K562 (cell line): ENCODE measurements around the gene NIN. TPM values are rescaled to one million over a fixed set of nuclear protein-coding genes. Genes with fewer than 3 reads are reported as not detected.

Experiments used
- ATAC-seq: fragments of 200-7000 bp; cut with Tn5 transposase; 3 replicates; pipeline ENCODE4 v1.9.1; 2020; ENCODE audit warnings: moderate library complexity
- BruUV-seq: library from RNA; stranded (reverse); fragments of 400-500 nt; replicated peaks from 2 replicates; lab custom pipeline; 2021; lab: Mats Ljungman, UMichigan
- CTCF ChIA-PET: fragments of 300-600 bp; formaldehyde crosslinking; extraction: SDS; loops from one replicate; lab custom pipeline; 2021; ENCODE audit warnings: low intra/inter-chr PET ratio; lab: Yijun Ruan, JAX
- POLR2A ChIA-PET: fragments of 300-600, 350-650 bp; sonication (Branson Sonifier 250); formaldehyde crosslinking; extraction: SDS; loops from one replicate; lab custom pipeline; 2021; ENCODE audit warnings: antibody characterized with exemption, inconsistent platforms; lab: Yijun Ruan, JAX
- DNase-seq, 4 experiments: peaks; one replicate each; pipeline versions ENCODE4 v3.0.0 to v3.0.0-alpha.2; 2011 to 2018; ENCODE audit warnings: low spot score in 3 of 4, mixed read lengths in 3 of 4; ENCODE audit errors: extremely low read depth in 1 of 4
- FAIRE-seq: peaks from 2 replicates; lab custom pipeline; 2011; peaks lifted over from hg19 to GRCh38; lab: Jason Lieb, UNC
- H2AFZ ChIP-seq: 2 replicates; pipeline ENCODE4 v1.6.0; 2011; ENCODE audit warnings: low read depth, low read length, control low read depth, inconsistent platforms
- H3K27ac ChIP-seq: fragments of 200-600 bp; 3 replicates; pipeline ENCODE4 v1.8.0; 2011; ENCODE audit warnings: low read depth, mild to moderate bottlenecking, control low read depth, inconsistent platforms, low read length, moderate library complexity, mixed read lengths; ENCODE audit errors: extremely low read depth
- H3K27me3 ChIP-seq, 2 experiments: fragments of 300-600 bp in 1 of 2; 2 replicates in 1 of 2; 3 replicates in 1 of 2; pipeline versions ENCODE4 v1.6.0 to v1.8.0; 2011; ENCODE audit warnings: inconsistent platforms in 2 of 2, low read length in 2 of 2, mild to moderate bottlenecking in 1 of 2, mixed read lengths in 1 of 2, moderate library complexity in 1 of 2; ENCODE audit not compliant: control insufficient read depth in 2 of 2, insufficient read depth in 2 of 2
- H3K36me3 ChIP-seq: fragments of 300-600 bp; 3 replicates; pipeline ENCODE4 v1.8.0; 2011; ENCODE audit warnings: mild to moderate bottlenecking, low read length, inconsistent platforms; ENCODE audit not compliant: control insufficient read depth, insufficient read depth
- H3K4me1 ChIP-seq, 2 experiments: fragments of 200-600 bp in 1 of 2; replicated peaks in 1 of 2; 2 replicates in 1 of 2; 3 replicates in 1 of 2; pipeline versions ENCODE4 v1.5.1 to v1.8.0; 2011; ENCODE audit warnings: inconsistent platforms in 2 of 2, low read length in 2 of 2, mild to moderate bottlenecking in 1 of 2, mixed read lengths in 1 of 2, moderate library complexity in 1 of 2; ENCODE audit not compliant: control insufficient read depth in 2 of 2, insufficient read depth in 2 of 2
- H3K4me2 ChIP-seq: 2 replicates; pipeline ENCODE4 v1.6.1; 2011; ENCODE audit warnings: low read length, control low read depth, inconsistent platforms, mixed read lengths; ENCODE audit not compliant: insufficient read depth
- H3K4me3 ChIP-seq: fragments of 200-600 bp; sonication (generic), shearing (Covaris generic); 2 replicates; pipeline ENCODE4 v1.5.1; 2016; ENCODE audit warnings: control low read depth, inconsistent platforms
- H3K79me2 ChIP-seq: fragments of 200-600 bp; 3 replicates; pipeline ENCODE4 v1.8.0; 2011; ENCODE audit warnings: low read length, inconsistent platforms; ENCODE audit not compliant: control insufficient read depth, insufficient read depth
- H3K9ac ChIP-seq, 2 experiments: 2 replicates each; pipeline versions ENCODE4 v1.6.0 to v1.6.1; 2011; ENCODE audit warnings: low read depth in 2 of 2, low read length in 2 of 2, control low read depth in 1 of 2, inconsistent platforms in 1 of 2, mild to moderate bottlenecking in 1 of 2, mixed read lengths in 1 of 2; ENCODE audit not compliant: insufficient read depth in 1 of 2
- H3K9me1 ChIP-seq: one replicate; pipeline ENCODE4 v1.6.0; 2011; ENCODE audit warnings: inconsistent platforms, mild to moderate bottlenecking, low read length, moderate library complexity; ENCODE audit not compliant: control insufficient read depth, insufficient read depth
- H3K9me3 ChIP-seq: replicated peaks from 2 replicates; pipeline ENCODE4 v1.5.1; 2011; ENCODE audit warnings: low read depth, low read length, inconsistent platforms; ENCODE audit not compliant: control insufficient read depth, insufficient read depth
- H4K20me1 ChIP-seq: replicated peaks from 2 replicates; pipeline ENCODE4 v1.6.1; 2011; ENCODE audit warnings: low read length, inconsistent platforms, mixed read lengths; ENCODE audit not compliant: control insufficient read depth, insufficient read depth
- EWSR1 ChIP-seq: fragments of 450-650 bp; IDR thresholded peaks from 2 replicates; pipeline ENCODE4 v1.6.1; 2018; ENCODE audit warnings: borderline replicate concordance, mild to moderate bottlenecking, low read depth, moderate library complexity; ENCODE audit not compliant: partially characterized antibody
- NKRF ChIP-seq: fragments of 450-650 bp; IDR thresholded peaks from 2 replicates; pipeline ENCODE4 v1.6.1; 2016; ENCODE audit warnings: borderline replicate concordance
- RAD21 ChIP-seq, 2 experiments: fragments of 250-450 bp in 1 of 2; fragments of 450-650 bp in 1 of 2; sonication (Bioruptor Pico) in 1 of 2; formaldehyde crosslinking in 1 of 2; IDR thresholded peaks in 1 of 2; conservative IDR thresholded peaks in 1 of 2; 2 replicates each; pipeline versions ENCODE4 v1.4.0 to v1.8.0; 2020 to 2022; ENCODE audit warnings: mild to moderate bottlenecking in 2 of 2, moderate library complexity in 1 of 2
- RBM22 ChIP-seq: fragments of 200-400 bp; formaldehyde crosslinking; IDR thresholded peaks from 2 replicates; pipeline ENCODE4 v1.6.1; 2018; ENCODE audit warnings: low read length, low read depth; ENCODE audit not compliant: poor library complexity, severe bottlenecking
- TRIM24 ChIP-seq, 2 experiments: fragments of 450-650 bp; IDR thresholded peaks; 2 replicates each; pipeline ENCODE4 v1.6.1; 2016
- ZBTB1 ChIP-seq: sonication (generic); formaldehyde crosslinking; IDR thresholded peaks from 2 replicates; pipeline ENCODE4 v1.8.1; 2023; ENCODE audit warnings: missing genetic modification reagents, low read depth, mild to moderate bottlenecking, borderline replicate concordance
- ZNF121 ChIP-seq: sonication (generic); formaldehyde crosslinking; conservative IDR thresholded peaks from 2 replicates; pipeline ENCODE4 v1.8.0; 2022; ENCODE audit warnings: missing genetic modification reagents
- ZNF175 ChIP-seq: fragments of 200-800 bp; sonication (Bioruptor generic); IDR thresholded peaks from 2 replicates; pipeline ENCODE4 v1.6.1; 2016; ENCODE audit warnings: low read depth, mild to moderate bottlenecking, missing genetic modification characterization, missing compliant biosample characterization
- ZNF511 ChIP-seq: sonication (generic); formaldehyde crosslinking; IDR thresholded peaks from 2 replicates; pipeline ENCODE4 v1.8.0; 2022; ENCODE audit warnings: mild to moderate bottlenecking, missing genetic modification reagents
- WGBS: fragments of 100-300 bp; shearing (Covaris generic); methylation state at CpG from one replicate; pipeline ENCODE4 v1.1.6; 2016; ENCODE audit warnings: low coverage, mixed read lengths; ENCODE audit not compliant: insufficient coverage; ENCODE audit errors: missing lambda C conversion rate; 5-methylcytosine and 5-hydroxymethylcytosine counted together
- in situ Hi-C: fragments of 300-500 bp; cut with MboI; formaldehyde crosslinking; loops from 4 replicates; pipeline ENCODE4 v1.15.0; 2018; ENCODE audit warnings: inconsistent platforms, mixed read lengths
- intact Hi-C: fragments of 100-400 bp; cut with micrococcal nuclease; formaldehyde crosslinking; loops from 2 replicates; pipeline ENCODE4 v1.14.2; 2022
- polyA plus RNA-seq, 8 experiments: library from polyadenylated mRNA; depleted of rRNA in 4 of 8; stranded (reverse) in 5 of 8; unstranded in 3 of 8; fragments of >200 nt; fragmentation: Nextera tagmentation in 2 of 8; fragmentation: Illumina TruSeq in 1 of 8; extraction: Ambion mirVana in 2 of 8; extraction: Trizol in 1 of 8; gene quantifications; 2 replicates each; pipeline versions ENCODE4 v1.2.1 to v1.2.3, GENCODE V29; 2011 to 2014; ENCODE audit warnings: inconsistent platforms in 1 of 8, missing spikeins in 1 of 8
- total RNA-seq, 7 experiments: library from RNA; depleted of rRNA in 6 of 7; stranded (reverse); fragments of >200 nt in 6 of 7; fragmentation: Illumina TruSeq in 2 of 7; extraction: Trizol in 2 of 7; gene quantifications; 2 replicates each; pipeline versions ENCODE4 v1.2.1 to v1.2.3, GENCODE V29; 2011 to 2021; ENCODE audit warnings: low replicate concordance in 1 of 7

The NIN gene
- total and polyA plus RNA-seq, 9 of the 15 experiments (the other 6 are each of a cell fraction or from before 2014, with no cell fraction given): 0.84 to 8.4 (median 5.0) TPM

GRCh38 chr14:50871914-50872732 is 41.2 kb upstream of the NIN start, which contains the start of gene ABHD12B:
TSS of gene ABHD12B (plus strand) at chr14:50872053. CDS start at chr14:50872175, 122 bp downstream.
- H3K9me3 ChIP-seq: no peaks in the 10 kb centered on the region
- ATAC-seq (no peak), DNase-seq (no peak)
- peaks cover 0 to 6% of the 10 kb centered on the region in 2 experiments; a peak in 1 of 5 replicates for H3K4me1 ChIP-seq
- H3K4me3 ChIP-seq: no peak within 1 kb of the TSS
- WGBS: 5% methylated on average over 17 of the region's 63 CpGs
- ChIA-PET CTCF (interaction anchor here (0.7 kb wide), 1 partner anchor 22 kb away, joined by 3 read pairs; no protein-coding TSS in a partner anchor), POLR2A (interaction anchor here (0.6 kb wide), 1 partner anchor 20 kb away, joined by 3 read pairs; no protein-coding TSS in a partner anchor)
- intact Hi-C loops: no loop called here
- no peak within 1 kb of the TSS for H3K4me2 ChIP-seq
- no peaks in the 10 kb centered on the region for H4K20me1 ChIP-seq
- no peaks in the 10 kb centered on the region for H3K79me2 ChIP-seq
- H3K27me3 ChIP-seq: peaks cover 8 to 27% of the 10 kb centered on the region in 2 experiments; a peak in 3 of 5 replicates
- no peak within 1 kb of the TSS for H3K9ac ChIP-seq
- no peaks in the 10 kb centered on the region for H3K9me1 ChIP-seq
- no peak for TF ChIP-seq RAD21 (CRISPR knock-in tag; conservative IDR thresholded peaks at IDR 0.05 in 1 of 2, IDR thresholded peaks at IDR 0.05 in 1 of 2)
- no peak for TF ChIP-seq EWSR1
- no peak for TF ChIP-seq TRIM24 (IDR thresholded peaks at IDR 0.05)
- no peak for TF ChIP-seq ZNF511 (CRISPR knock-in tag)
- TF ChIP-seq ZBTB1: no peak
- no peak for TF ChIP-seq RBM22
- no peak for TF ChIP-seq NKRF
- TF ChIP-seq ZNF121: no peak
- TF ChIP-seq ZNF175: no peak
- TF ChIP-seq, all 486 proteins: peak for 0
- H2AFZ ChIP-seq: no peak within 1 kb of the TSS
- no TSS peak for BruUV-seq
- in situ Hi-C loops: no loop called here
- H3K36me3 ChIP-seq: no peaks in the 10 kb centered on the region
- no peak for FAIRE-seq
- no peak within 1 kb of the TSS for H3K27ac ChIP-seq
